Hematopoietic multipotent progenitor cell (in vitro differentiated cells): ENCODE data around the gene LDLRAD4. TPM values are rescaled to one million over a fixed set of nuclear protein-coding genes. Genes with fewer than 3 reads are reported as not detected.

Experiments used
- DNase-seq, 3 donors: peaks; one replicate each; pipeline ENCODE4 v3.0.0-alpha.2; 2011 to 2015; ENCODE audit warnings: low read depth in 2 of 3, low spot score in 2 of 3
- total RNA-seq: library from RNA; depleted of rRNA; stranded (reverse); fragments of >200 nt; gene quantifications from one replicate; pipeline ENCODE4 v1.2.3, GENCODE V29; 2012

Gene LDLRAD4
- total RNA-seq, 1 donor = 63.3 TPM

DNA sequence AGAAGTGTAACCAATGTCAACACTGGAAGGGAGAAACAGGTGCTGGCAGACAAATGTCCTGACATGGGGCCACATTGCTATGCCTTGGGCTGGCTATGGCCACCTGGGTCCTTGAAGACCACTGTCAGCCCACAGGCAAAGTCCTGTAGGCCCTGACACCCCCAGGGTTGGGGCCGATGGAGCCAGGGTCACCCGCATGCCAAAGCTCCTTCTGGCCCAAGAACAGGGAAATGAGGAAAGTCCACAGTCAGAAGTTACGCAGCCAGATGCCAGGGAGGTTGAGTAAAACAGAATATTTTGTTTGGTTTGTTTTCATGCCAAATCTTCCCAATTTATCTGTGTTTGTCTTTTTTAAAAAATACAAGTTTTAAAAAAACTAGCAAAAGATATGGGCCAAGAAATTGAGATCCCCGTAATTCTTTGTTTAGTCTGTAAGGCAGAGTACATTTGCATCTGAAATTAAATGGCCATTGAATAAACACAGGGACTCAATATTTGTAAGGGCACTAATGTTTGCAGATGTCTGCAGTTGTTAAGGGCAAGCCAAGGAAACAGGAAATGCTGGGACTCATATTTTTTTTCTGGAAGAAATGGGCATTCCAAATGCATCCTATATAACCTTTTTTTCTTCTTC lies 321.4 kb downstream of the LDLRAD4 start:
- DNase-seq = no peak

DNA sequence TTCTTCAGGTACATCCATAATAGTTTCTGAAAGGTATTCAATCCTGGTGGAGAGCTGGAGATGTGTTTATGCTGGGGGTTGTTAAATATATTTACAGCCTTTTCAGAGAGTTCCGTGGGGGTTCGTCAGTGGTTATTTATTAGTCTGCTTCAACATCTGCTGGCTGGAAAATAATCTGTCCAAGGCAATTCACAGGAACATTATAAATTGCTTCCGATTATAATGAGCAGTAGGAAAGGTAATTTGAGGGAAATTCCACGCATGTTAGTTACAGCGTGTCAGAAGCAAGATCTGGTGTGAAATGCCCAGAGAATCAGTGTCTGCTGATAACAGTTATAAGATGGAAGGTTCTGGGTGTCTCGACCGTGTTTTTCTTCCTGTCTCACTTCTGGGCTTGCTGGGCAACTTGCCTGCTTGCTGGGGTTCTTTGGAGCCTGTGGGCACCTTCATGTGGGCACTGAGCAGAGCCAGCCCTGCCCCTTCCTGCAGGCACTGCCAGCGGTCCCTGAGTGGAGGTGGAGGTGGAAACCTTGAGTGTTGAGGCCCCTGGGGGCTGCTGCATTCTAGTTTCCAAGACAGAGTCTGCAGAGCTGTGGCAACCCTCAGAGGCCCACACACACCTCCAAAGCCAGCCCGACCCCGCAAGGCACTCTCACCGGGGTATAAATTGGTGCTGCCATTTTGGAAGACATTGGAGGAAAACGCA lies 322.1 kb downstream of the LDLRAD4 start:
- DNase-seq = no peak

GRCh38 chr18:13541621-13542519 lies 323.3 kb downstream of the LDLRAD4 start:
- DNase-seq = no peak

- DNase-seq = no peak
These were observed 323.9 kb downstream of the LDLRAD4 start for GRCh38 chr18:13542520-13542847.

DNA sequence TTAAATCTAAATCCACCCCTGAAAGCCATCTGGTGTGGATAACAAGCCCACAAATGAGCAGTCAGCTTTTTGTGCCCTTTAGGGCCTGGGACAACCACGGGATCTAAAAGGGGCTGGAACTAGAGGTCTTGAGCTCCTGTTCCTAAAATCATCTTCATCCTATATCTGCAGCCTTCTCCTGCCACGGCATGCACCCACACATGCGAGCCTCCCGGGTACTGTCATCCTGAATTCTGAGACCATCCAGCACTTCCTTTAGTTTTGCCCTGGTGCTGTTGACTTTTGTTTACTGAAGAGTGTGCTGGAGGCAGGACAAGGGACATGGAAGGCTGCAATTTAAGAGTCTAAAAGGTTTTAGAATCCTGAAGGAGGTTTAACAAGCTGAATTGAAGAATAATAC lies 324.6 kb downstream of the LDLRAD4 start:
- DNase-seq = no peak

DNA sequence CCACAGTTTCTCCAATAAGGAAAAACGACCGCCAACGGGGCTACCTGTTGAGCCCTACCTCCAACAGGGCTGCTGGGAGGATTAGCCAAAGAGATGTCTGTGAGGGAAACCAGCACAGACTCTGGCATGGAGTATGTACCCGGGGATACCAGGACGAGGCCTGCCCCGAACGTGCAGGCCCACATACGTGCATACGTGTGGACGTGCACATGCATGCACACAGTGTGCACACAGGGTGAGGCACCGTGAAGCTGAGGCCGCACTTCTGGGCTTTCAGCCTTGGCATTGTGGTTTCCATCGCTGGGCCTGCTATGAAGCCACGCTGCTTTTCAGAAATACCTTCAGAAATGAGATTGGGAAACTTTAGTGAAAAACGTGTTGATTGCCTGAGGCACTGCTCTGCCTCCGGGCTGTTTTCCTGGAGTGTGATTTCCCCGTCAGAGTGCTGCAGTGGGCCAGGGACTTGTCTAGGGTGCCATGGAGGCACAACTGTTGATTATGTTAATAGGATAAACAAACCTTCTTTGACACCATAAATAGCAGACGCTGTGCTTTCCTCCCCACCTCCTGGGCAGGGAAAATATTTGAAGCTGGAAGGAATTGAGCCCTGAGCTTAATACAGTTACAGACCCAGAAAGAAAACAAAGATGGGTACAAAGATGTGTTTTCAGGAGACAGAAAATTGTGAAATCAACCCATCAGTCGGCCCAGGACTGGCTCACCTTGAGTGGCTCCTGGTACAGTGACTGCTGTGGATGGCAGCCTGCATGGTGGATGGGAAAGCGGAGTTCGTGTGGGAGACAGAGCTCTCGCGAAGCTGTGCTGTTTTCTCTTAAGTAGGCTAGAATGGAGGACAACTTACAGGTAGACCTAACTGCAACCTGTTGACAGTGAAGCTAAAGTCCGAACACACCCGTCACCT lies 325.5 kb downstream of the LDLRAD4 start:
- DNase-seq = no peak

DNA sequence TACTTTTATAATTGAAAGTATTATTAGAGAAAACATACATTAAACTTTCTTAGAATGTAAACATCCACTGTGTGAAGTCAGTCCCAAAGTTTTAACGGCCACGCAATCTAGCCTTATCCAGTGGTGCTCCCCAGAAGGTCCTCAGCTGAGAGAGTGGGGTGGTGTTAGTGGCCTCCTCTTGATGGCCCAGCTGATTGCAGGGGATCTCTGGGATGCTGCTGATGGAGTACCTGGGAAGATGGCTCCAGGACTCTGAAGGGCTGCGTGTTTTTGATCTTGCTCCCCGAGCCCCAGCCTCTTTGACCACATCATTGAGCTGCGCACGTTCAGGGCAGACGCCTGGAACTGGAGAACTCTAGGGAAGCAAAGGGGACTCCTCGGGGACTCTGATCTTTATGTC lies 326.4 kb downstream of the LDLRAD4 start:
- no peak for DNase-seq

GRCh38 chr18:13545514-13545913 lies 327.0 kb downstream of the LDLRAD4 start:
- no peak for DNase-seq

- DNase-seq = no peak
These were observed 327.4 kb downstream of the LDLRAD4 start for GRCh38 chr18:13545955-13546354.

DNA sequence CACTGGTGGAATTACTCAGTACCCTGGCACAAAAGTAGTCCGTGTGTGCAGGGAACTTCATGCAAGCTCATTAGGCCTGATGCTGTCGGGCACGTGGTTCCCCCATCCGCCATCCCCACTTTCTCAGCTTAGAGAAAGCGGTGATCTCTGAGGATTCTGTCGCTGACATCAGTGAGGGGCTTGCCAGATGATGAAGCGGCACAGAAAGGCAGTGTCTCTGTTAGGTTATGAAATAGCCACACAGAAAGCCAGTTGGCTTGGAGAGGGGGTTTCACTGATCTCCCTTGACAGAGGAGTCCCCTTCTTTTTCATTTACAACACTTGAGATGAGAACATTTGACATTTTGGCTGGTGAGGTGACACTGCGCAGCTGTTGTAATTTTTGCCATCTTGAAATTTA lies 328.1 kb downstream of the LDLRAD4 start:
- DNase-seq = no peak

DNA sequence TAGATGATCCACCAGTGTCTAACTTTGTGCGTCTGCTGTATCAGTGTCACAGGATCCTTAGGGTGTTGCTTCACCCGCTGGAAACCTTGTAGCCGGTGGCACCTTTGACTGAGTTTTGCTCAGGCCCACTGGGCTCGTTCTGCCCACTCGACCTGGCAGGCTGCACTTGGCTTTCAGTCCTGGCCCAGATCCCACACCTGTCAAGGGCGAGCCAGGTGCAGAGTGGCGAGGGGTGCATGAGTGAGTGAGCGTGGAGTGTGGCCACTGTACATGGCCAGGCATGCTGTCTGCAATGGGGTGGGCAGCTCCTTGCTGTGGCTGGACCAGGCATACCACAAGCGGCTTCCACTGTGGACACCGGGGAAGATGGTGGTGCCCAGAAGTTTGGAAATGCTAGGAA lies 328.8 kb downstream of the LDLRAD4 start:
- DNase-seq = no peak

DNA sequence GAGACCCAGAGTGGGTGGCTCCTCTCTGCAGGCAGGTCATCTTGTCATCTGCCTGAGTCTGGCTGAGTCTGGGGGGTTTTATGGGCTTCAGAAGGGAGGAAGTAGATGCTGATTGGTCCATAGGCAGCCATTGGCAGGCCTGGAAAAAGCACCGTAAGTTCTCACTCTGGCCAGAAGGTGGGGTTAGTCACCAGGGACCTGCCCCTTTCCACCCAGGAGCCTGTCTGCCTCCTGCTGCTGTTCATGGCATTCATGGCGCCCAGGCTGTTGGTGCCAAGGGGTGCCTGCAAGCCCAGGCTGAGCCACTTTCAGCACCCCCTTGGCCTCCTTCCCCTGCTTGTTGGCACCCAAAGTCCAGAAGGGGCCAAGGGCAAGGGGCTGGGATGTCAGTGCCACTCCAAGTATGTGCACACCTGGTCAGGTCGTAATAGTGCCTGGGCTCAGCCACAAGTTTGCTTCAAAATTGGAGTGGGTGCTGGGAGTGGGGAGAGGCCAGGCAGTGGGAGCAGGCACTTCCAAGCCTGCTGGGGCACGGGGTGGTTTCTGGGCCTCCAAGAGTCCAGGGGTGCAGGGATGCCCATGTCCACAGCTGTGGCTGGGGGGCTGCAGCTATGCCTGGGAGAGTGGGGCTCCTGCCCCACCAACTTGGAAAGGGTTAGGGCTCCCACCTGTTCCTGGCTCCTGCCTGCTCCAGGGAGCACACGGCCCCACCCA lies 329.7 kb downstream of the LDLRAD4 start:
- DNase-seq = no peak

DNA sequence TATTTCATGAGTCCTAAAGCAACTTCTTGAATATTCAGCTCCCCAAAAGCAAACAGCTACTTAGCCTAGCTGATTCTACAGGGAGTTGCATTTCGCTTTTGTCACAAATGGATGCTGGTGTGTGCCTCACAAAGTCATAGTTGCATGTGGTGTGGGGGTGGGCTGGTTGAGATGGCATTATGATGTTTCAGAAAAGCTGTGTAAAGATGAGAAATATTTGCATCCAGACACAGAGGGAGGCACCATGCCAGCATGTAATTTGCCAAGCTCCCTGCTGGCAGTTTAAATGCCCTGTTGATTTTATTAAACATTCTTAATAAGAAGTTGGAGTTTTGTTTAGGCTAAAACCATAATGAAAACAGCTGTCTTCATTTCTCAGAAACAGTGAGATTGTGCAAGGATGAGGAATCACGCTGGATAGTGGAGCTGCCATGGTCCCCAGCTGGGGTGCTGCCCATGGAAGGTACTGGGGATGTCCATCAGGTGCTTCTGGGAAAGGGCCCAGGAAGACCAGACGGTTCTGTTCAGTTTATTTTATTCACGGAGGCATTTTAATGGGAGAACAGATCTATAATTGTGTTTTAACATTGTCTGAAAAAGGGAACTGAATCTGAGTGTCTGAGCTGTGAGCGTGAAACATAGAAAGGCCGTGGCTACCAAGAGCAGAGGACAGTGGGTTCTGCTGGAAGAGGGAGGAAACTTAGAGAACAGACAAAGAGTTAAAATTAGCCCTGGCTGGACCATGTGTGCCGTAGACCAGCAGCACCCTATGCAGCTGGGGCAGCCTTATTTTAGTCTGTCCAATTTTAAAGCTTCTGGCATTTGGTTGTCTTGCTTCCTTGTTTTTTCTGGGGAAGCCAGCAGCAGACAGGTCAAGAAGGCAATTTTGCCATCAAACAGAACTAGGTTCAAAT lies 330.7 kb downstream of the LDLRAD4 start:
- DNase-seq = no peak

GRCh38 chr18:13549880-13550232 lies 331.3 kb downstream of the LDLRAD4 start:
- no peak for DNase-seq

DNA sequence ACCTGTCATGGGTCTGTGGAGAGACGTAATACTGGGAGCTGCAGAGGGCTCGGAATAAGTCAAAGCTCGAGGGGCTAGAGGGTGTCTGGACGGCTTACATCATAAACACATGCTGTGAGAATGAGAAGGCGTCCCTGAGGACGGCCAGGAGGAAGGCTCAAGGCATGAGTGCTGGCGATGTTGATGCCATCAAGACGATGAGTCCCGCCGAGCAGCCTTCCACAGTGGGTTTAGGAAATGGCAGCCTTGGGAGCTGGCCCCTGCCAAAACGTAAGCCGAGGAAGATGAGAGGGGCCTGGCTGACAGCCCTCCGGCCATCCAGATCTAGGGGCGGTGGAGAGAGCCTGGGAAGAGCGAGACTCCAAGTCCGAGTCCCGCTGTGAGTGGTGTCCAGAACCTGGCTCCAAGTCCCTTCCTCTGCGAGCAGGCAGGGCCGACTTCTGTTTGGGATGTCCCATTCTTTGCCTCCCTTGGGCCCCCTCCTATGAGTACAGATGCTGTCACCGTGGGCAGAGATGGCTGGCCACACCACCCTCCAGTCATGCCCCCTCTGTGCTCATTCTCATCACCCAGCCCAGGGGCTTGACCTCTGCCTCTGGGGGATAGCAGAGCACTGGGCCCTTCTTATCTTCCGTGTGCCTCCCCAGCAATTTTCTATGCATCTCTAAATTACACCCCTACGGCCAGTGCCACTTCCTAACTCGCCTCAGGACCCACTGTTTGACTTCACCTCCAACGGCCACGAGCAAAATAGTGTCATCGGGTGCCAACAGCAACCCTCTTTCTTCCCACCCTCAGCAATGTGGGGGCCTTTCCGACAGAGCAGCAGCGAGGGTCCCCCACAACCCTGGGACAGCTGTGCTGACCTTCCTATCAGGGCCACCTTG lies 332.1 kb downstream of the LDLRAD4 start:
- DNase-seq = no peak

- DNase-seq = no peak
These were observed 332.7 kb downstream of the LDLRAD4 start for GRCh38 chr18:13551305-13551603.

DNA sequence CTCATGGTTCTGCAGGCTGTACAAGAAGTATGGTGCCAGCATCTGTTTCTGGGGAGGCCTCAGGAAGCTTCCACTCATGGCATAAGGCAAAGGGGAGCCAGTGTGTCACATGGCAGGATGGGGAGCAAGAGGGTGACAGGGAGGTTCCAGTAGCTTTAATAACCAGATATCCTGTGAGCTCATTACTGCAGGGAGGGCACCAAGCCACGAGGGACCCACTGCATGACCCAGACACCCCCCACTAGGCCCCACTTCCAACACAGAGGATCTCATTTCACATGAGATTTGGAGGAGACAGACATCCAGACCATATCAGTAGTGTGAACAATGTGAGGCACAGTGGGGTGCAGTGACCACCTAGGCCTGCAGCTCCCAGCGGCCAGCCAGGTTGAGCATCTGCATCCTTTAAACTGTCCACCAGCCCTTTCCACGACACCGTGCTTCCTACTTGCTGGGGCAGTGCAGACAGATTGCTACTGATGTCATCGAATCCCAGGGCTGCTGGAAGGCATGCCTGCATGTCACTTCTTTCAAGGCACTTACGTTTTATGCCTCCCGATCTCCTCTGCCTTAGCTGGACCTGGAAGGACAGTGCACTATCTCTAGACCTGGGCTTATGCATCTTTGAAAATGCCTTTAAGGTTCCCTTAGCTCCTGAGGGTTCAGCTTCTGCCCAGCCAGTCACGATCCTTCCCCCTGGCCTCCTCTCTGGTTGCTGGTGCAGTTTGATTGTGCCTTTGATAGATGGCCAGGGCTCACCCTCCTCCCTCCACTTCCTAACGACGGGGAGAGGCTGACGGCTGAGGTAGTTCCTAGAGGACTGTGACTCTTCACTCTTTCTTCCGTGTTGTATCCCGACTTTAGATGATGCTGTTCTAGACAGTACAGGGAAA lies 333.5 kb downstream of the LDLRAD4 start:
- DNase-seq = no peak
